Activated T-cell treated with anti-CD3 and anti-CD28 coated beads, Interleukin-2, amount 50 U/mL, for 48 hours (primary cell): ENCODE results near the gene SLC39A6.
"Not testable (repeated sequence)": the region's sequence is repeated elsewhere in the genome, so short reads cannot be mapped to it uniquely, and the experiment has no call there.

Source experiments
- DNase-seq, 2 experiments: peaks; one replicate each; pipeline ENCODE4 v3.0.0-alpha.2; 2020

SLC39A6 gene

DNA sequence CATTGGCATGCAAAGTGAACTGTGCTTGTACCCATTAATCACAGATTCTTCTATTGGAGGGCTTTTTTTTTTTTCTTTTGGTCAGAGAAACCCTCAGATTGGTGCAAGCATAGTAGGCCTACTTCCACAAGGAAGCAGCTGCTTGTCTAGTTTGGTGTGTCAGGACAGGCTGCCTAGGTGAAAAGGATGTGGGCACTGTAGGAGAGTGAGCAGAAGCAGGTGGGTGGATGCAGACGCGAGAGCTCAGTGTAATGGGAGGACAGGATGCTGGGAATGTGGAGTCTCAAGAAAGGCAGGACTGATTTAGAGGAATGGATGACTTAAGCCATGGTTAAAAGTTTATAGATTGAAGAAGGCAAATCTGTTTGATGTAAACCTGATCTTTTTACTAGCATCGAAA, 3.6 kb upstream of the SLC39A6 start:
- DNase-seq: no peak

DNA sequence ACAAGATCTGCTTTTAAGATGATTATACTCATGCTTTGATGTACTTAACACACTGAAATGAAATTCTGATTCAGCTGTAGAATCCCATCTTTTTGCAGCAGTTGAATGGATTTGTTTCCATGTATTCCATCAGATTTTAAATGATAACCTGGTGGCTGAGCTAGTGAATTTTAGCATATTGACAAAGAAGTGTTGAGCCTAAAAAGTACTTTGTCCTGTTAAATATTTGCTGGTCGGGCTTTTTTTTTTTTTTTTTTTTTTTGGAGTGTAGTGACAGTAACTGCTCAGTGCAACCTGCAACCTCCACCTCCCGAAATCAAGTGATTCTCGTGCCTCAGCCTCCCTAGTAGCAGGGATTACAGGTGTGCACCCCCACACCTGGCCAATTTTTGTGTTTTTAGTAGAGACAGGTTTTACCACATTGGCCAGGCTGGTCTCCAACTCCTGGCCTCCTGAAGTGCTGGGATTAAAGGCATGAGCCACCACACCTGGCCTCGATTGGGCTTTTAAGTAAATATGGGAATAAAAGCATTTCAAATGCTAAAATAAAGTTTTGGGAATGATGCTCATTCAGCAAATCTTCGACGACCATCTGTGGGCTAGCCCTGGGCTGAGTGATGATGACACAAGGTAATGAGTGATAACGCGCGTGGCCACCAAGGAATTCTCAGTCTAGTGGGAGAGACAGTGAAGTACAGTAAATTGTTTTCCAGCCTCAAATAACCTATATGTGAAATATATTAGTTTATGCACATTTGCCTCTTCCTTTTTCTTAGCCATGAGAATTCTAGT, 2.7 kb upstream of the SLC39A6 start:
- DNase-seq: no peak

DNA sequence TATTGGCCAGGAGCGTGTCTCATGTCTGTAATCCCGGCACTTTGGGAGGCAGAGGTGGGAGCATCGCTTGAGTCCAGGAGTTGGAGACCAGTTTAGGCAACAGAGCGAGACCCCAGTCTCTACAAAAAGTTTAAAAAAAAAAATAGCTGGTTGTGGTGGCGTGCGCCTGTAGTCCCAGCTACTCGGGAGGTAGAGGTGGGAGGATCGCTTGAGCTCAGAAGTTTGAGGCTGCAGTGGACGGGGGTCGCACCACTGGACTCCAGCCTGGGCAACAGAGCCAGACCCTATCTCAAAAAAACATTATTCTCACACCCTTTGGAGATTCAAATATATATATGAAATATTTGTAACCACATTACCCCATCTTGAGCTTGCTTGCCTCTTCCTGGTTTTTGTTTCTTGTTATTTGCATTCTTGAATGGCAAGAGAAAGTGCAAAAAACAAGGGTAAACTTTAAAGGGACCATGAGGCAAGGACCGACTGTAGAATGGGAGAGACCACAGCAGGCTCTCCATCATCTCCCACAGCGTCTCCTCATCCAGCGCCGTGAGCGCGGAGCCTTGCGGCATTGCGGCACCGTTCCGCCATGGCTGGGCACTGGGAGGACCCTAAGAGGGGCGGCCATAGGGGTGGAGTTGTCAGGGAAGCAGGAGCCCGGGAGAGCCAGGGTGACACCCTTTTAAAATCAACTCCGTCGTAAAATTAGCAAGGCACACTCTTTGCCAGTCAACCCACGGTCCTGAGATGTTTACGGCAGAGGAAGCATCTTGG, 1.9 kb upstream of the SLC39A6 start:
- no peak for DNase-seq

DNA sequence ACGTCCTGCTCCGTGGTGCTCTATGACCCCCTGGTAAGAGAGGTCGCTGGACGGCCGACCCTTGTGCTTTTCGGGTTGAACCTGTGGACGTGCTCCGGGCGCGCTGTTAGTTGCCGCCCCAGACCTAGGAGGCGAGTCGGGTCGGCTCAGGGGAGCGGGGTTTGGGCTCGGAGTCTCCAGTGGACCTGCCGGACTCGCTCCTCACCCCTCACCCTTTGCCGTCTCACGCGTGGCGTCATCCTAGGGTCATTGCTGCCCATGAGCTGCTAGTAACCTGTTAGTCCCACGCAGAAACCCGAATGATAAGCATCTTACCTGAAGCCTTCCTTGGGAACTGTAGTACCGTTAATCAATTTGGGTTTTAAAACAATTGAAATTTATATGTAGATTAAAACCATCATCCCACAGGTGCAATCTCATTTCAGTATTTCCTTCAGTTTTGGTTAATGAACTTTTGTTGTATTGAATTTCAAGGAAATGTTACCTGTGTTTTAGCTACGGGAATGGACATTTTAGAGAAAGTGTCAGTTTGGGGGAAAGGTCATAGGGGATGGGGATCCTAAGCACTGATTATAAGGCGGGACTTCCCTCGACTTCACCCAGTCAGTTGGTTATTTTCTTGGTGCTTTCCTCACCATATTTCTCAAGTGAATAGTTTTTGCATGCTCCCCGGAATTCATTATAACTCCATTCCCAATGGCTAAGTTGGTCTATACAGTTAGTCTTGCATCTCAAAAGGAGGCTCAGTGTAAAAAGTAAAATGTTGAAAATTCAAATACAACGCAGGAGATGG, 1.1 kb upstream of the SLC39A6 start:
- DNase-seq: no peak

DNA sequence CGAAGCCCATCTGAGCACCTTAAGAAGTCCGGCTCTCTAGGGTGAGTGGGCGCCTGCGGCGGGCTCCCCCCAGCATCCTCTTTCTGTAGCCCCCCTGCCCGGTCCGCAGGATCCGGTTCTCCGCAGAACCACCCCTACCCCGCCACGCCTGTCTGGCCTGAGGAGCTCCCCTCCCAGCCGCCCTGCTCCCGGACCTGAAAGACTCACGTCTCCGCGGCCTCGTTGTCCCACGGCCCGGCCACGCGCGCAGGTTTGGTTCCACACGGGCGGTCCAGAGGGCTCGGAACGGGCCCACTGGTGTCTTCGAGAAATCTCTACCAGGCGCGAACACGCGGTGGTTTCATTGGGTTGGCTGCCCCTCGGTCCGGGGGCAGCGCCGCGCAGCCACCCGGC, 237 bp downstream of the SLC39A6 start:
- no peak for DNase-seq

DNA sequence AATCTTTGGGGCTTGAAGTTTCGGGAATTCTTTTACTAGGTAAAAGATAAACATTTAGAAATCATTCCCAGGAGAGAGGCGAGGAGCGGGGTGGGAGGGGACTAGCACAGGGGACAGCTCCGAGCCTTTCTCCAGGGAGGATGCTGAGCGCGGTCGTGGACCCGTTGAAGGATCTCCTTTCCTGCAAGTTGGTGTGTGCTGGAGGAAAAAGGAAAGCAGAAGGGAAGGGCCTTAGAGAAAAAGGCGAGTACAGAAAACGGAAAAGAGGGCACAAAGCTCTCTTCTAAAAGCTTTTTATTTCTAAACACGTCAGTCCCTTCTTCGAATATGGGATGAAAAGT, 640 bp downstream of the SLC39A6 start:
- DNase-seq: peak in 1 of 2 experiments; percentile 28

DNA sequence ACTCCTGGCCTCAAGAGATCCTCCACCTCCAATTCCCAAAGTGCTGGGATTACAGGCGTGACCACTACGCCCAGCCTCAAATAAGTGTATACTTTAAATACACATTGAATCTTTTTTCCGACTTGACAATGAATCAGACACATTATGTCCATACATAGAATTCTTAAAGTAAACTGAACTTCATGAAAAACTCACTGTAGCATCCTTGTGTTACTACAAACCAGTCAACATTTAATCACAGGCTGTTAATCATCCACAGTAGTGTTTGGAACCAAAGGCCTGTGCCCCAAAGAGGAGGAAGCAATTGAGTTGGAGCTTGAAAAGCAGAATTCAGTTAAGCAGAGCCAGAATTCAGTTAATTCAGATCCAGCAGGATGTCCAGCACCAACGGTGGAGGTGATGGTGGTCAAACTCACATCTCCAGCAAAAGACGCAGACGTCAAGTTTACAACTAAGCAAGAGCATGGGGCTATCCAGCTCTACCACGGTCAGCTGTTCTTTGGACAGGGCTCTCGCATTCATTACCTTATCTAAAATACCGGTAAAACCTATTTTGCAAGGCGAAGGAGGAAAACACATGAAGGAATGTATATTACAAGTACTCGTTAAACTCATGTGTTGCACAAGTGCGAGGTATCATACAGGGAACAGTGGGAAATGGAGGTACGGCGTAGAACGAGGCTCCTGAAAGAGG, 1.2 kb downstream of the SLC39A6 start:
- no peak for DNase-seq

DNA sequence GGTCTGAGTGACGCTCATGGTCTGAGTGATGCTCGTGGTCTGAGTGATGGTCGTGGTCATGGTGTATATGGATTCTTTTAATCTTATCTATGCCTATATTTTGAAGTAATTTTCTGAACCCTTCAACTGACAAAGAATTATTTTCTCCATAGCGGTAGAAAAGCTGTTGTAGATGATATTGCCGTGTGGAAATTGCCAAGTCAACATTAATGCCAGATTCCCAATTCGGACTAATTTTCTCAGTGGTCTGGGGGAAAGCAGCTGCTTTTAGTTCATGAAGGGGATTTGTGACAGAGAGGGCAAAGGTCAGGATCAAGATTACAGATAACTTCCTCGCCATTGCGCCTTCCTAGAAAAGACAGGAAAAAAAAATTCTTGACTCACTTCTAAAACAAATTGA, 2.5 kb downstream of the SLC39A6 start:
- DNase-seq: no peak

DNA sequence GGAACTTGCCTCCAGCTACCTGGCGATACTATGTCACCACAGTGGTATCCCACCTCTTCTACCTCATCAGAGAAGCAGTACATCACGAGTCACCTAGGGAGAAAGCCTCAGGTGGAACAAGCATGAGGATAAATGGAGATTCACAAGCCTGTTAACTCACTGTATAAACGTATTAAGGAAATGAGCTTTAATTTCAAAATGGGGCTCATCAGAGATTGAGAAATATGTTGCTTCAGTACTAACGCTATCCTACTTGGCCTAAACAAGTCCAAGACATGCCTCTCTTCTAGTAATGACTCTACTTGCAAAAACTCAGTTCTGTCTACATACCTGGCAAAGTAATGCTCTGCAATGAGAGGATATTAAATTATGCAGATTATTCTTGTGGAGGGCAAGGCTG, 4.3 kb downstream of the SLC39A6 start:
- DNase-seq: no peak

DNA sequence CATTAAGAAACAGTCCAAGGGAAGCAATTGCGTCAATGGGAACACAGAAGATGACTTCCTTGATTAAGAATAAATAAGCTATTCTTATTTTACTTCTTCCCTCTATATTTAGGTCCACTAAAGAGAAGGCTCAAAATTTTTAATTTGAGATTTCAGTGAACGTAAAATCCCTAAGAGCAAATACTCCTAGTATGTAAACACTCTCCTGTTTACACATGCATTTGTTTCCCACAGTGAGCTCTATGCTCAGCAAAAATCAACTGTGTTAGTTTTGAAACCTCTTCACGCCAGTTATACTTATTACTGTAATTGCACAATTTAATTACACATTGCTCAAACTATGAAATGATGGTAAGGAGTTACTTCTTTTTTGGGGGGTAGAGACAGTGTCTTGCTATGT, 8.8 kb downstream of the SLC39A6 start:
- no peak for DNase-seq

DNA sequence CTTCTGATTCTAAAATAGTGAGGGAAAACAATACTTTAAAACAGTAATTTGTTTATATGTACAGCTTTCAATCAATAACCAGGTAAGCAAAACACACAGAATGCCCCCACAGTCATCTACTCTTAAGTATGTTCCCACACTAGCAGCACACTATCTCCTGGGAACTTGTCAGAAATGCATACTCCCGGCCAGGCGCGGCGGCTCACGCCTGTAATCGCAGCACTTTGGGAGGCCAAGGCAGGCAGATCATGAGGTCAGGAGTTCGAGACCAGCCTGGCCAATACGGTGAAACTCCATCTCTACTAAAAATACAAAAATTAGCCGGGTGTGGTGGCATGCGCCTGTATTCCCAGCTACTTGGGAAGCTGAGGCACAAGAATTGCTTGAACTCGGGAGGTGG, 12.4 kb downstream of the SLC39A6 start:
- DNase-seq: not testable (repeated sequence)

DNA sequence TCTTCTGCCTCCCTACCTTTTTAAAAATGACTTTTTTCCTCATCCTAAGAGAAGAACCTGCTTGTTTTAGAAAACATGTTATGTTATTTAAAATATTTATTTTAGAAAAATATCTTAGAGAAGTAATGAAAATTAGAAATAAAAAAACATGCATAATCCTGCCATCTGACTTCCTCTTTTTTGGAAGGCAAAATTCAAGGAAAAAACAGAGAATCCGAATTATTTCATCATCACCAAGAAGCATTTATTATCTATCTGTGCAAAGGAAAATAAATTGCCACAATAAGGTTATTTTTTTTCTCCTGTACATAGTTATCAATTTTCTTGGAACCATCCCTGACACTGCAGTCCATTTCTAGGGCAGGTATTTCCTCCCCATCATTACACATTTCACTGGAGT, 14.4 kb downstream of the SLC39A6 start:
- DNase-seq: no peak

DNA sequence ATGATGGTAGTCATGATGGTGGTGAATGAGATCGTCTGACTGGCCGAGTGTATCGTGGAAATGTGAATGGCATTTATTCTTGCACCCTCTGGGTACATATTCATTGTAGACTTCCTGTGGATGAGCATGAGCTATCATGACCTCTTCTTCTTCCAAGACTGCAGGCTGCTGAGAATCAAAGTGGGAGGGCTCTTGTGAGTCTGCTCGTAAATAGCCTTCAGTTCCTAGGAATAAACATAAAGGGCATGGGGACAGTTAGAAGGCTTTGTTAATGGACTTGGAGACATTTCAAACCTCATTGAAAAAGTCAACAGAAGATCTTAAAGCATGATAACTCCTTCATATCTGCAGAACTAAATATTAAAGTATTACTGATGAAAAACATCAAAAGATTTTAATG, 14.9 kb downstream of the SLC39A6 start:
- no peak for DNase-seq

DNA sequence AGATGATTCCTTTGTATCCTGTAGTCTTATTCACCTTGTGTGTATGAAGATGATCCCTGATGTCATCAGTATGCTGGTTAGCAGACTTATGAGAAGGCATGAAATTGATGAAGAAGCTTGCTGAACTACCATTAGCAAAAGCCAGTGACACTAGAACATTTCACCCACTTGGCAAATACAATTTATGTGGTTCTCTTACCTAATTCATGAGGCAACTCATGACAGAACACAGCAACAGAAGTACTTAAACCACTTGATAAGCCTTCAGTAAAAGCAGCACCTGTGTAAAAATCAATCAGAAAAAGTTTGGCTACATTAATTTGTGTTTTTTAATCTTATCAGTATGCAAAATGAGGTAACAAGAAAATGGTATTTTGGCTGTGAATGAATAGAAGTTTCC, 16.8 kb downstream of the SLC39A6 start:
- no peak for DNase-seq

DNA sequence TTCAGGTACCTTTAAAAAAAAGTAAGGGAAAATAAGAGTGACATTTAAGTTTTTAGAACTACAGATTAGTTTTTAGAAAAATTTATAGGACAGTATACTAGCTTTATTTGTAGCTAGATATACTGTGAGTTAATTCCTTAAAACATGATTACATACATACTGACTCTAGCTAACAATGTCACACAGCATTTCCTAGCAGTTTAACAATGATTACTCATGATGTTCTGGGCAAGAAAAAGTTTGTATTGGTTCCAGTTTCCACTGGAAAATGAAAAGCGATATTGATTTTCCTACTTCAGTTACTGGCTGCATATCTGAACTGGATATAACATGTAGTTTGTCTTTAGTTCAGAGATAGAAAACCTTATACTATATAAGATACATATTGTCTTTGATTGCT, 19.4 kb downstream of the SLC39A6 start:
- no peak for DNase-seq

DNA sequence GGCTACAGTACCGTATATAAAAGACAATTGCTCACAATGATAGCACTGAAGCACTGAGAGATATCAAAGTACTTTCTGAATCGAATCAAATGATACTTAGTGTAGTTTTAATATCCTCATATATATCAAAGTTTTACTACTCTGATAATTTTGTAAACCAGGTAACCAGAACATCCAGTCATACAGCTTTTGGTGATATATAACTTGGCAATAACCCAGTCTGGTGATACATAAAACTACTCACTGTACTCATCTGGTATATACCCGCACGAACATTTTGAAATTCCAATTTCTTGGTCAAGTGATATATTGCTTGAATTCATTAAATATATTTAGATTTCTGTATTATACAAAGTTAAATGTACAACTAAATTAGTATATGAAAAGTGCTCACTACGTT, 20.5 kb downstream of the SLC39A6 start:
- no peak for DNase-seq

DNA sequence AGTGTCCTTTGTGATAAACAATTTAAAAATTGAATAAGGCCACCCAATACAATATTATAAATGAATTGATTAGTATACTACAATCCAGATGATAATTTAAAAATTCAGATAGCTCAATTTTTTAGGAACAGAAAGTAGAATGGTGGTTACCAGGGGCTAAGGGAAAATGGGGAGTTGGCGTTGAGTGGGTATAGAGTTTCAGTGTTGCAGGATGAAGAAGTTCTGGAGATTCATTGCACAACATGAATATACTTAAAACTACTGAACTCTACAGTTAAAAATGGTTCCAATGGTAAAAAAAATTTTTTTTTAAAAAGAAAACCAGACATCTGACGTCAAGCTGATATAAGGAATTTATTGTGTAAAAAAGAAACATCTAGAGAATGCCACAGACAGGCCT, 20.9 kb downstream of the SLC39A6 start:
- no peak for DNase-seq

DNA sequence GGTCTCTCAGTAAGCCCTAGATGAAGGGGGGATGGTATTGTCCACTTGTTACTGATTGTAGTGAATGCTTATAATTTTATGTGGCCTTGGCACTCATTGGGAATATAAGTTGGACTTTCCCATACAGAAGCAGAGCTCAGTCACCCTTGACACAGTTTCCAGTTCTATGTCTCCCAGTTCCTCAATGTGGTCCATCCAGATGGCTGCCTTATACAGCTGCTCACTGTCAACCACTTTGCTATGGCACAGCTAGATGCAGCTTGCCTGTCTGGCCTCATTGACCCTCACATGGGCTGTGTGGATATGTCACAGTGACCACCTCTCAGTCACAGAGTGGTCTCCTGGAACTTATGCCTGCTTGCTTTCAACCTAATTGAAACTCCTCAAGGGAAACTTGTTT, 21.7 kb downstream of the SLC39A6 start:
- no peak for DNase-seq

DNA sequence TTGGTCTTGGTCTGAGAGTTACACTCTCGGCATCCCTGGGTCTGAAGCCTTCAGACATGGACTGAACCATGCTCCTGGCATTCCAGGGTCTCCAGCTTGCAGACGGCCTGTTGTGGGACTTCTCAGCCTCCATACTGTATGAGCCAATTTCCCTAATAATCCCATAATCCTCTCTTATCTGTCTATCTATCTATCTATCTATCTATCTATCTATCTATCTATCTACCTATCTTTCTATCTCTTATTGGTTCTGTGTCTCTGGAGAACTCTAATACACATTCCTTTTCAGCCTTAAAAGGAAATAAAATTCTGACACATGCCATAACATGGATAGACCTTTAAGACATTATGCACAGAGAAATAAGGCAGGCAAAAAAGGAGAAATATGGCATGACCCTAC, 24.4 kb downstream of the SLC39A6 start:
- DNase-seq: no peak

DNA sequence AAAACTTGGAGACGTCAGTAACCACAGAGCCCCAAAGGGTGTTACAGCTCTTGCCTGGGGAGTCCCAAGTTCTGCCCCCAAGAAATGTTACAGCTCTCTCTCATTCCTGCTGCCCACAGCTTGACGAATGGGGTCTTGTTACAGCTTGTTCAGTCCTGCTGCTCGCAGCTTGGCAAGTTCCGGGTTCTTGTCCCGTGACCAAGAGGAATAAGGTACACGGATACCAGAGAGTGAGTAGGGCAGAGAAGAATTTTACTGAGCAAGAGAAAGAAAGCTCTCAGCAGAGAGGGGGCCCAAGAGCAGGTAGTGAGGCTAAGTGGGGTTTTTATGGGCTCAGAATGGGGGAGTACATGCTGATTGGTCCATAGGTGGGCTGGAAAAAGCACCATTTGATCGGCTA, 27.2 kb downstream of the SLC39A6 start:
- DNase-seq: no peak

DNA sequence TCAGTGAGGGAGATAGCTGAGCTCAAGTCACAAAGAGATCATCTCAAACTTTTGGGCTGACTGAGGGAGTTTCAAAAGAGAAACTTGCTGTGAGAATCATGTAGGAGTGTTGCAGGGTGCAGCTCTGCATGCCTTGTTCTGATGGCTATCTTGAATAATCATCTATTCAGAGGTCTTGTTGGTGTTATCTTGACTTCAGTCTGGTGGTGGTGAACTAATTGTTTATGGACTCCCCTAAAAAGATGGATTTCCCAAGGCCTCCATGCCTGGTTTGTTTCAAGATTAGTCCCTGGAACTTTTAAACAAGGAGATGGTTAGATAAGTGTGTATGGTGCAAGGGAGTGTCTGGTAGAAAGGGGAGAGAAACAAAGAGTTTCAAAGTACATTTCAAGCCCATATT, 29.8 kb downstream of the SLC39A6 start:
- no peak for DNase-seq

DNA sequence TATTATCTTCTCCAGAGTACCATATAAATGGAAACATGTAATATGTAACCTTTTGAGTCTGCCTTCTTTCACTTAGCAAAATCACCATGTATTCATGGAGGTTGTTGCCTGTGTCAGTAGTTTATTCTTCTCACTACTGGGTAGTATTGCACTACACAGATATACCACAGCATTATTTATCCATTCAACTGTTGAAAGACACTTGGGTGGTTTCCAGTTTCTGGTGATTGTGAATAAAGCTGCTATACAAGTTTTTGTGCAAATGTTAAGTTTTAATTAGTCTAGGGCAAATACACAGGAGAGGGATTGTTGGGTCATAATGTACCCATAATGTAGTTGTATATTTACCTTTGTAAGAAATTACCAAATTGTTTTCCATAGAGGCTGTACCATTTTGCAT, 32.2 kb downstream of the SLC39A6 start:
- DNase-seq: no peak

DNA sequence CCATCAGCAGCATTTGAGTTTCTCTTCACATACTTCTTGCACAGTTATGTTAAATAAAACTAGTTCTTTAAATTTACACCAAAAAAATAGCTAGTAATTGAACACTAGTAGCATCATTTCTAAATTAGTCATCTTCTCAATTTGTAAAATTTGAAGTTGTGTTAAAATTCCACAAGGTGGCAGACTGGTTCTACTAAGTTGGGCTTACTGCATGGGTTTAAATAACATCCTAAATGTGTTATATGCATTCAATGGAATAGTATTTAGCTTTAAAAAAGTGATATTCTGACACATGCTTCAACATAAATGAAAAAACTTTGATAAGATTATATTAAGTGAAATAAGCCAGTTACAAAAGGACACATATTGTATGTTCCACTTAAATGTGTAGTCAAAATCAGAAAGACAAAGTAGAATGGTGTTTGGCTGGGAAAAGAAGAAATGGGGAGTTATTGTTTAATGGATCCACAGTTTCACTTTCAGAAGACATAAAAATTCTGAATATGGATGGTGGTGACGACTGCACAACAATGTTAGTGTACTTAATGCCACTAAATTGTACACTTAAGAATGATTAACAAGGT, 33.1 kb downstream of the SLC39A6 start:
- no peak for DNase-seq
